CD14-positive monocyte (primary cell): ENCODE measurements around the gene LIPI. TPM values are rescaled to one million over a fixed set of nuclear protein-coding genes. Genes with fewer than 3 reads are reported as not detected.

Source experiments
- DNase-seq, 3 donors: peaks; one replicate each; pipeline ENCODE4 v3.0.0-alpha.2; 2011 to 2022
- H2AFZ ChIP-seq: 2 replicates; pipeline ENCODE4 v1.6.0; 2012; ENCODE audit warnings: mild to moderate bottlenecking, low read depth, low read length, inconsistent platforms; ENCODE audit not compliant: insufficient read depth, poor library complexity, severe bottlenecking
- H3K27ac ChIP-seq, 2 donors: 1 replicate in 1 of 2; 2 replicates in 1 of 2; pipeline ENCODE4 v1.5.1; 2012 to 2013; ENCODE audit warnings: low read length in 2 of 2, control low read depth in 1 of 2, inconsistent platforms in 1 of 2, low read depth in 1 of 2, mild to moderate bottlenecking in 1 of 2
- H3K27me3 ChIP-seq, 2 donors: one replicate each; pipeline versions ENCODE4 v1.6.0 to v1.6.1; 2011 to 2013; ENCODE audit warnings: low read length in 2 of 2; ENCODE audit not compliant: control insufficient read depth in 2 of 2, insufficient read depth in 2 of 2
- H3K36me3 ChIP-seq, 2 donors: replicated peaks in 1 of 2; 1 replicate in 1 of 2; 2 replicates in 1 of 2; pipeline versions ENCODE4 v1.5.1 to v1.6.1; 2012 to 2013; ENCODE audit warnings: low read length in 2 of 2, control low read depth in 1 of 2, inconsistent platforms in 1 of 2, mild to moderate bottlenecking in 1 of 2; ENCODE audit not compliant: insufficient read depth in 2 of 2, control insufficient read depth in 1 of 2
- H3K4me1 ChIP-seq, 2 donors: 1 replicate in 1 of 2; 2 replicates in 1 of 2; pipeline versions ENCODE4 v1.5.1 to v1.6.1; 2012 to 2013; ENCODE audit warnings: low read length in 2 of 2, control low read depth in 1 of 2, inconsistent platforms in 1 of 2, mild to moderate bottlenecking in 1 of 2, moderate library complexity in 1 of 2; ENCODE audit not compliant: insufficient read depth in 2 of 2, control insufficient read depth in 1 of 2
- H3K4me2 ChIP-seq: replicated peaks from 2 replicates; pipeline ENCODE3; 2012; ENCODE audit warnings: low read length, moderate library complexity, mild to moderate bottlenecking; ENCODE audit not compliant: poor library complexity, severe bottlenecking; ENCODE audit errors: extremely low read depth
- H3K4me3 ChIP-seq, 3 experiments: fragments of 200-600 bp in 1 of 3; sonication (generic) in 1 of 3; replicated peaks in 1 of 3; 1 replicate in 2 of 3; 2 replicates in 1 of 3; pipeline ENCODE4 v1.5.1; 2011 to 2013; ENCODE audit warnings: low read length in 3 of 3, mild to moderate bottlenecking in 3 of 3, control low read depth in 2 of 3, low read depth in 2 of 3, inconsistent platforms in 1 of 3, moderate library complexity in 1 of 3
- H3K79me2 ChIP-seq: 2 replicates; pipeline ENCODE4 v1.6.0; 2012; ENCODE audit warnings: mild to moderate bottlenecking, control low read depth, inconsistent platforms, low read length, moderate library complexity; ENCODE audit not compliant: insufficient read depth
- H3K9ac ChIP-seq: 2 replicates; pipeline ENCODE4 v1.6.0; 2017; ENCODE audit warnings: low read length, mild to moderate bottlenecking; ENCODE audit not compliant: insufficient read depth, poor library complexity, severe bottlenecking
- H3K9me3 ChIP-seq, 2 donors: replicated peaks in 1 of 2; 1 replicate in 1 of 2; 2 replicates in 1 of 2; pipeline versions ENCODE4 v1.5.1 to v1.6.1; 2012 to 2013; ENCODE audit warnings: low read length in 2 of 2, control low read depth in 1 of 2; ENCODE audit not compliant: control insufficient read depth in 1 of 2, insufficient read depth in 1 of 2
- H4K20me1 ChIP-seq: 2 replicates; pipeline ENCODE4 v1.6.0; 2012; ENCODE audit warnings: mild to moderate bottlenecking, low read length, control low read depth, moderate library complexity; ENCODE audit not compliant: insufficient read depth
- H3K27ac Mint-ChIP-seq, 7 donors: one replicate each; pipeline ENCODE4 v1.8.0; 2020; ENCODE audit warnings: mild to moderate bottlenecking in 7 of 7, mixed read lengths in 7 of 7, moderate library complexity in 6 of 7, inconsistent platforms in 2 of 7
- H3K27me3 Mint-ChIP-seq, 3 donors: one replicate each; pipeline ENCODE4 v1.8.0; 2021 to 2022; ENCODE audit warnings: low read depth in 3 of 3, mild to moderate bottlenecking in 3 of 3, mixed read lengths in 3 of 3, moderate library complexity in 3 of 3, inconsistent platforms in 1 of 3
- H3K36me3 Mint-ChIP-seq, 2 donors: one replicate each; pipeline ENCODE4 v1.8.0; 2020; ENCODE audit warnings: mixed read lengths in 2 of 2, inconsistent platforms in 1 of 2, mild to moderate bottlenecking in 1 of 2
- H3K4me1 Mint-ChIP-seq: one replicate; pipeline ENCODE4 v1.8.0; 2020; ENCODE audit warnings: mild to moderate bottlenecking, mixed read lengths
- H3K4me3 Mint-ChIP-seq, 2 donors: one replicate each; pipeline ENCODE4 v1.8.0; 2020; ENCODE audit warnings: mild to moderate bottlenecking in 2 of 2, mixed read lengths in 2 of 2, moderate library complexity in 1 of 2
- H3K9me3 Mint-ChIP-seq, 7 donors: one replicate each; pipeline ENCODE4 v1.8.0; 2020 to 2022; ENCODE audit warnings: mixed read lengths in 7 of 7, mild to moderate bottlenecking in 6 of 7, moderate library complexity in 6 of 7, inconsistent platforms in 2 of 7
- WGBS: methylation state at CpG from one replicate; pipeline ENCODE4 v1.1.5; 2013; ENCODE audit warnings: missing lambda C conversion rate; ENCODE audit not compliant: insufficient coverage; 5-methylcytosine and 5-hydroxymethylcytosine counted together
- intact Hi-C, 2 donors: fragments of 100-400 bp; cut with micrococcal nuclease; formaldehyde crosslinking; loops; one replicate each; pipeline versions ENCODE4 v1.15.0 to v1.15.1; 2023
- polyA plus RNA-seq, 3 donors: library from polyadenylated mRNA; depleted of rRNA in 1 of 3; unstranded in 2 of 3; stranded (reverse) in 1 of 3; fragments of 300-500 nt in 2 of 3; fragments of >200 nt in 1 of 3; fragmentation: Illumina TruSeq in 2 of 3; gene quantifications; 1 replicate in 2 of 3; 2 replicates in 1 of 3; pipeline ENCODE4 v1.2.3, GENCODE V29; 2012 to 2021
- TF ChIP-seq, protein P1 (sequence below): fragments of 200-600 bp; IDR thresholded peaks from one replicate; pipeline ENCODE4 v1.8.0; 2022; ENCODE audit warnings: antibody characterized with exemption, mild to moderate bottlenecking

Gene LIPI
- polyA plus RNA-seq, 3 donors = not detected

- intact Hi-C loops = loop anchor here in 1 of 2 donors (10.0 kb wide), 1 partner anchor 63 kb away; no protein-coding TSS in a partner anchor
- Histone ChIP-seq H3K27me3 (no peaks in the 10 kb centered on the region), H2AFZ (no peak overlapping the region), H3K4me1 (no peaks in the 10 kb centered on the region), H3K9ac (no peak overlapping the region), H3K4me3 (no peak overlapping the region), H3K4me2 (no peak overlapping the region), H3K36me3 (no peaks in the 10 kb centered on the region), H3K9me3 (peaks cover 0 to 11% of the 10 kb centered on the region in 2 donors), H4K20me1 (no peaks in the 10 kb centered on the region), H3K27ac (no peak overlapping the region), H3K79me2 (no peaks in the 10 kb centered on the region)
- Mint-ChIP-seq H3K27me3 (peaks cover 0 to 3% (median 2%) of the 10 kb centered on the region in 3 donors), H3K4me3 (no peak overlapping the region), H3K4me1 (no peaks in the 10 kb centered on the region), H3K36me3 (no peaks in the 10 kb centered on the region), H3K9me3 (peaks cover 2 to 9% (median 5%) of the 10 kb centered on the region in 7 donors), H3K27ac (no peak overlapping the region)
- TF ChIP-seq, protein P1, sequence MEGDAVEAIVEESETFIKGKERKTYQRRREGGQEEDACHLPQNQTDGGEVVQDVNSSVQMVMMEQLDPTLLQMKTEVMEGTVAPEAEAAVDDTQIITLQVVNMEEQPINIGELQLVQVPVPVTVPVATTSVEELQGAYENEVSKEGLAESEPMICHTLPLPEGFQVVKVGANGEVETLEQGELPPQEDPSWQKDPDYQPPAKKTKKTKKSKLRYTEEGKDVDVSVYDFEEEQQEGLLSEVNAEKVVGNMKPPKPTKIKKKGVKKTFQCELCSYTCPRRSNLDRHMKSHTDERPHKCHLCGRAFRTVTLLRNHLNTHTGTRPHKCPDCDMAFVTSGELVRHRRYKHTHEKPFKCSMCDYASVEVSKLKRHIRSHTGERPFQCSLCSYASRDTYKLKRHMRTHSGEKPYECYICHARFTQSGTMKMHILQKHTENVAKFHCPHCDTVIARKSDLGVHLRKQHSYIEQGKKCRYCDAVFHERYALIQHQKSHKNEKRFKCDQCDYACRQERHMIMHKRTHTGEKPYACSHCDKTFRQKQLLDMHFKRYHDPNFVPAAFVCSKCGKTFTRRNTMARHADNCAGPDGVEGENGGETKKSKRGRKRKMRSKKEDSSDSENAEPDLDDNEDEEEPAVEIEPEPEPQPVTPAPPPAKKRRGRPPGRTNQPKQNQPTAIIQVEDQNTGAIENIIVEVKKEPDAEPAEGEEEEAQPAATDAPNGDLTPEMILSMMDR = no peak
- DNase-seq = no peak
- WGBS = 100% methylated on average over 1 of the region's 5 CpGs
Observed at GRCh38 chr21:14121719-14122118, 89.0 kb downstream of the LIPI start.

DNA sequence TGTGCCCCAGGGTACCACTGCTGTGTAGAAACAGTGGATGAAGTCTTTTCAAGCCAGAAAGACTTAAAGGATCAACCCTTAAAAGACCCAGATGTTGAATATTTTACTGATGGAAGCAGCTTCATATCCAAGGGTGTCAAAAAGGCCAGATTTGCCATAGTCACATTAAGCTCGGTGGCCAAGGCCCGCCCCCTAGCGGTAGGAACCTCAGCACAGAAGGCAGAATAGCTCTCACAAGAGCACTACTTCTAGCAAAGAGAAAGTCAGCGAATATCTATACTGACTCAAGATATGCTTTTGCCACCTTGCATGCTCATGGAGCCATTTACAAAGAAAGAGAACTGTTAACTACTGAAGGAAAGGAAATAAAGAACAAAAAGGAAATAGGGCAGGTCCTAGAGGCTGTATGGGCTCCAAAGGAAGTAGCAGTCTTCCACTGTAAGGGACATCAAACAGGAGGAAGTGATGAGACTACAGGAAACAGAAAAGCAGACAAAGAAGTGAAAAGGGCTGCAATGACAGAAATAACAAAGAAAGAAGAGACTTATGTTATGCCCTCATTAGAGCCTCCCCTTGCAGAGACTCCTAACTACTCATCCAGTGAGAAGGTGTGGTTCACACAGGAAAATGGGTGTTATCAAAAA is 90.5 kb downstream of the LIPI start:
- no peak overlapping the region for H3K27ac ChIP-seq
- TF ChIP-seq, protein P1 = peak; percentile 48
- Mint-ChIP-seq H3K9me3 (peaks cover 5 to 18% (median 8%) of the 10 kb centered on the region in 7 donors), H3K36me3 (no peaks in the 10 kb centered on the region), H3K27ac (no peak overlapping the region), H3K27me3 (peaks cover 2 to 3% (median 3%) of the 10 kb centered on the region in 3 donors), H3K4me1 (peaks cover 2% of the 10 kb centered on the region), H3K4me3 (no peak overlapping the region)
- no peak for DNase-seq
- H4K20me1 ChIP-seq = no peaks in the 10 kb centered on the region
- no peaks in the 10 kb centered on the region for H3K27me3 ChIP-seq
- no peaks in the 10 kb centered on the region for H3K36me3 ChIP-seq
- no peak overlapping the region for H3K4me2 ChIP-seq
- WGBS = no CpG with 5 or more reads among the region's 4 CpGs
- no peaks in the 10 kb centered on the region for H3K4me1 ChIP-seq
- intact Hi-C loops = loop anchor here in 1 of 2 donors (10.0 kb wide), 1 partner anchor 65 kb away; no protein-coding TSS in a partner anchor
- peaks cover 0 to 20% of the 10 kb centered on the region in 2 donors for H3K9me3 ChIP-seq
- H3K79me2 ChIP-seq = no peaks in the 10 kb centered on the region
- H3K9ac ChIP-seq = no peak overlapping the region
- H3K4me3 ChIP-seq = no peak overlapping the region
- H2AFZ ChIP-seq = no peak overlapping the region
